ENCODE results near the gene MYL5.
"Not testable (repeated sequence)": the region's sequence is repeated elsewhere in the genome, so short reads cannot be mapped to it uniquely, and the experiment has no call there.

MYL5 gene

GRCh38 chr4:683982-684622, 9.8 kb downstream of the MYL5 start:
- in situ Hi-C loops (cut with HindIII; ENCODE audit: low sequenced_read_pairs), result no loop called here

- in situ Hi-C loops (cut with HindIII; ENCODE audit: low sequenced_read_pairs), result no loop called here
Observed at GRCh38 chr4:684623-685327, 10.4 kb downstream of the MYL5 start.

GRCh38 chr4:685679-686412, 11.5 kb downstream of the MYL5 start:
- in situ Hi-C loops (cut with HindIII; ENCODE audit: low sequenced_read_pairs), result no loop called here

- in situ Hi-C loops (cut with HindIII; ENCODE audit: low sequenced_read_pairs), result no loop called here
Observed at GRCh38 chr4:686413-687040, 12.2 kb downstream of the MYL5 start.

- in situ Hi-C loops (cut with HindIII; ENCODE audit: low sequenced_read_pairs), result no loop called here
Observed at GRCh38 chr4:687048-687970, 13.0 kb downstream of the MYL5 start.

GRCh38 chr4:687971-688853, 13.9 kb downstream of the MYL5 start:
- in situ Hi-C loops (cut with HindIII; ENCODE audit: low sequenced_read_pairs), result no loop called here

GRCh38 chr4:688854-689681, 14.7 kb downstream of the MYL5 start, which contains the start of gene SLC49A3:
TSS of gene SLC49A3 (minus strand) at chr4:689151. CDS start at chr4:689127, 24 bp downstream.
- in situ Hi-C loops (cut with HindIII; ENCODE audit: low sequenced_read_pairs), result no loop called here

- in situ Hi-C loops (cut with HindIII; ENCODE audit: low sequenced_read_pairs), result no loop called here
Observed at GRCh38 chr4:689723-690122, 15.4 kb downstream of the MYL5 start.

GRCh38 chr4:692771-693554, 18.6 kb downstream of the MYL5 start:
- in situ Hi-C loops (cut with HindIII; ENCODE audit: low sequenced_read_pairs), result no loop called here

GRCh38 chr4:694341-694940, 20.1 kb downstream of the MYL5 start:
- in situ Hi-C loops (cut with HindIII; ENCODE audit: low sequenced_read_pairs), result not testable (repeated sequence)

GRCh38 chr4:699816-700580, 25.7 kb downstream of the MYL5 start:
- in situ Hi-C loops (cut with HindIII; ENCODE audit: low sequenced_read_pairs), result no loop called here

GRCh38 chr4:700587-701264, 26.4 kb downstream of the MYL5 start:
- in situ Hi-C loops (cut with HindIII; ENCODE audit: low sequenced_read_pairs), result no loop called here

- in situ Hi-C loops (cut with HindIII; ENCODE audit: low sequenced_read_pairs), result no loop called here
Observed at GRCh38 chr4:702618-703048, 28.3 kb downstream of the MYL5 start.

- in situ Hi-C loops (cut with HindIII; ENCODE audit: low sequenced_read_pairs), result no loop called here
Observed at GRCh38 chr4:703336-704197, 29.2 kb downstream of the MYL5 start.
